ENCODE measurements around the gene DHRS9. TPM values are rescaled to one million over a fixed set of nuclear protein-coding genes. Genes with fewer than 3 reads are reported as not detected.

Gene DHRS9
- total RNA-seq, 1 donor from 2014 or later, result 6.1 TPM

- peak; percentile 64 for DNase-seq
- H3K9me3 ChIP-seq, result no peaks in the 10 kb centered on the region
- peaks cover 26% of the 10 kb centered on the region for H3K4me1 ChIP-seq
- no peaks in the 10 kb centered on the region for H3K27me3 ChIP-seq (ENCODE audit: low read depth)
- H3K4me3 ChIP-seq, result no peak overlapping the region
- no peaks in the 10 kb centered on the region for H3K36me3 ChIP-seq
- TF ChIP-seq CTCF (IDR thresholded peaks at IDR 0.05), result no peak
- intact Hi-C loops (cut with DNase I), result no loop called here
- peak overlapping the region; percentile 14 for H3K27ac ChIP-seq
- ATAC-seq, result peak; percentile 74 to 78
These were observed 22.6 kb downstream of the DHRS9 start for GRCh38 chr2:169091761-169092519.

- no peak for TF ChIP-seq CTCF (IDR thresholded peaks at IDR 0.05)
These were observed 24.2 kb downstream of the DHRS9 start for GRCh38 chr2:169093535-169093934.

DNA sequence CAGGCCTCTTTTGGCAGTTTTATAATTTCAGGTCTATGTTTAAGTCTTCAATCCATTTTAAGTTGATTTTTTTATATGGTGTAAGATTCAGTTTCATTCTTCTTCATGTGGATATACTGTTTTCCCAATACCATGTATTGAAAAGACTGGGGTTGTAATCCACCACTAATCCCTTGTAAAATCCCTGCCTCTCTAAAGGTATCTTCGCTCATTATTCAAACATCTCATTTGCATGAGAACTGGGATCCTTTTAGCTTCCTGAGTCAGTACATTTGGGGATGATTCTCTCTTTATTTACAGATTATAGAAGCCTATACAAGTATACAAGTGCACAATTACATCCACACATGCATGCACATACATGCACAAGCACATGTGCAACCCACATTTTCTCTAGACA is 25.3 kb downstream of the DHRS9 start:
- H3K4me3 ChIP-seq, result no peak overlapping the region
- DNase-seq (no peak), ATAC-seq (no peak)
- no peaks in the 10 kb centered on the region for H3K27me3 ChIP-seq (ENCODE audit: low read depth)
- no peaks in the 10 kb centered on the region for H3K36me3 ChIP-seq
- peaks cover 25% of the 10 kb centered on the region for H3K4me1 ChIP-seq
- no peak overlapping the region for H3K27ac ChIP-seq
- intact Hi-C loops (cut with DNase I), result no loop called here
- H3K9me3 ChIP-seq, result no peaks in the 10 kb centered on the region
- TF ChIP-seq CTCF (IDR thresholded peaks at IDR 0.05), result no peak

More at GRCh38 chr2:169093535-169093934, 24.2 kb downstream of the DHRS9 start:
- DNase-seq (no peak), ATAC-seq (no peak)
- Histone ChIP-seq H3K27me3 (ENCODE audit: low read depth) (no peaks in the 10 kb centered on the region), H3K4me3 (no peak overlapping the region), H3K36me3 (no peaks in the 10 kb centered on the region), H3K4me1 (peaks cover 26% of the 10 kb centered on the region), H3K27ac (no peak overlapping the region), H3K9me3 (no peaks in the 10 kb centered on the region)
- intact Hi-C loops (cut with DNase I), result no loop called here

DNA sequence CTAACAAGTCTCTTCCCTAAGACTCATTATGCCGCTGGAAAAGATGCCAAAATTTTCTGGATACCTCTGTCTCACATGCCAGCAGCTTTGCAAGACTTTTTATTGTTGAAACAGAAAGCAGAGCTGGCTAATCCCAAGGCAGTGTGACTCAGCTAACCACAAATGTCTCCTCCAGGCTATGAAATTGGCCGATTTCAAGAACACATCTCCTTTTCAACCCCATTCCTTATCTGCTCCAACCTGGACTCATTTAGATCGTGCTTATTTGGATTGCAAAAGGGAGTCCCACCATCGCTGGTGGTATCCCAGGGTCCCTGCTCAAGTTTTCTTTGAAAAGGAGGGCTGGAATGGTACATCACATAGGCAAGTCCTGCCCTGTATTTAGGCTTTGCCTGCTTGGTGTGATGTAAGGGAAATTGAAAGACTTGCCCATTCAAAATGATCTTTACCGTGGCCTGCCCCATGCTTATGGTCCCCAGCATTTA is 26.3 kb downstream of the DHRS9 start:
- no peak for DNase-seq
- TF ChIP-seq CTCF (IDR thresholded peaks at IDR 0.05), result no peak
- no peak overlapping the region for H3K4me3 ChIP-seq
- H3K27ac ChIP-seq, result no peak overlapping the region
- H3K36me3 ChIP-seq, result no peaks in the 10 kb centered on the region
- intact Hi-C loops (cut with DNase I), result no loop called here
- peaks cover 15% of the 10 kb centered on the region for H3K4me1 ChIP-seq
- ATAC-seq, result peak; percentile 43 to 48
- H3K27me3 ChIP-seq (ENCODE audit: low read depth), result no peaks in the 10 kb centered on the region
- no peaks in the 10 kb centered on the region for H3K9me3 ChIP-seq

DNA sequence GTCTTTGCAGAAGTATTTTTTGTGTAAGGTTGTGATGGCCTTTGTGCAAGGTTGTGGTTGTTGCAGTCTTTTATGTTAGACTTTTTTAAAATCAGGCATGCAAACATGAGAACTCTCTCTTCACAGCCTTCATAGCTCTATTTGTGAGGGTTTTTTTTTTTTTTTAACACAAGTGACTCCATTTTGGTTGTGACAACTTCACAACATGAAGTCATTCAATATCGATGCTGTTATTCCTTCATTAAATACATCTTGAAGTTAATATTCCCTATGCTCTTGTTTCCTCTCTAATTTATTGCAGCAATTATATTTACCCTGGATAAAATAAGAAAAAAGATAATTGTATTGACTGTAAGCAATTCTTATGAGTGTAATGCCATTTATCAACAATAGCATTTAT is 35.5 kb downstream of the DHRS9 start:
- H3K27ac ChIP-seq, result no peak overlapping the region
- peaks cover 23% of the 10 kb centered on the region for H3K4me1 ChIP-seq
- no peak for ATAC-seq
- no peak for DNase-seq
- no peaks in the 10 kb centered on the region for H3K9me3 ChIP-seq
- no peaks in the 10 kb centered on the region for H3K36me3 ChIP-seq
- H3K27me3 ChIP-seq (ENCODE audit: low read depth), result no peaks in the 10 kb centered on the region
- no peak overlapping the region for H3K4me3 ChIP-seq
- no peak for TF ChIP-seq CTCF (IDR thresholded peaks at IDR 0.05)
- intact Hi-C loops (cut with DNase I), result no loop called here

Data from lower lobe of right lung (tissue), 2 donors.